SJCRH30 (cell line): ENCODE results near the gene NHERF2. TPM values are rescaled to one million over a fixed set of nuclear protein-coding genes. Genes with fewer than 3 reads are reported as not detected.

ENCODE experiments used
- DNase-seq, 2 experiments: peaks; one replicate each; pipeline ENCODE4 v3.0.0-alpha.2; 2015 to 2020
- H3K27ac ChIP-seq: fragments of 250-450 bp; sonication (Bioruptor Pico); 2 replicates; pipeline ENCODE4 v1.5.1; 2020; ENCODE audit warnings: mild to moderate bottlenecking, moderate library complexity
- H3K27me3 ChIP-seq: fragments of 250-450 bp; sonication (Bioruptor Pico); 2 replicates; pipeline ENCODE4 v1.5.1; 2020; ENCODE audit warnings: mild to moderate bottlenecking, moderate library complexity
- H3K36me3 ChIP-seq: fragments of 250-450 bp; sonication (Bioruptor Pico); 2 replicates; pipeline ENCODE4 v1.5.1; 2020; ENCODE audit warnings: mild to moderate bottlenecking, moderate library complexity
- H3K4me1 ChIP-seq: fragments of 250-450 bp; sonication (Bioruptor Pico); 2 replicates; pipeline ENCODE4 v1.5.1; 2020; ENCODE audit warnings: mild to moderate bottlenecking, moderate library complexity
- H3K4me3 ChIP-seq: fragments of 250-450 bp; sonication (Bioruptor Pico); 2 replicates; pipeline ENCODE4 v1.5.1; 2020; ENCODE audit warnings: mild to moderate bottlenecking, moderate library complexity
- H3K9me3 ChIP-seq: fragments of 250-450 bp; sonication (Bioruptor Pico); replicated peaks from 2 replicates; pipeline ENCODE4 v1.5.1; 2020; ENCODE audit warnings: mild to moderate bottlenecking, moderate library complexity
- total RNA-seq: library from RNA; depleted of rRNA; stranded (reverse); fragments of >200 nt; shearing (Covaris generic); gene quantifications from 2 replicates; pipeline ENCODE4 v1.2.3, GENCODE V29; 2014

The NHERF2 gene
- total RNA-seq, 1 experiment from 2014 or later = 8.0 TPM

DNA sequence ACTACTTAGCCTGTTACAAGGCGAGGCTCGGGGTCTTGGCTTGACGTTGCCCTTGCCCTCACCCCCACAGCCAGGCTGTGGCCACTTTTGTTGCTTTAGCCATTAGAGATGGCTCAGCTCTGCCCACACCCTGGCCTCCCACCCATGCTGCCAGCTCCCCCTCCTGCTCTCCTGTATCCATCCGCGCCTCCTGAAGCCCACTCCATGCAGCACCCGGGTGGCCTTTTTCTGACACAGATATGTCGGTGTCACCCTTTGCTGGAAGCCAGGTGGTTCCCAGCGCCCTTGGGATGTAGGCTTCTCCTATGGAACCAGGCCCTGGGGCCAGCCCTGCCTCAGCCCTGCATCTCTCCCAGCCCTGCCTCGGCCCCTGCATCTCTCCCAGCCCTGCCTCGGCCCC, 30.7 kb downstream of the NHERF2 start:
- Histone ChIP-seq H3K27ac (no peak overlapping the region), H3K9me3 (no peaks in the 10 kb centered on the region), H3K4me1 (no peaks in the 10 kb centered on the region), H3K27me3 (no peaks in the 10 kb centered on the region), H3K36me3 (no peaks in the 10 kb centered on the region; the same call in 1 of the 2 replicates), H3K4me3 (no peak overlapping the region)
- no peak for DNase-seq

DNA sequence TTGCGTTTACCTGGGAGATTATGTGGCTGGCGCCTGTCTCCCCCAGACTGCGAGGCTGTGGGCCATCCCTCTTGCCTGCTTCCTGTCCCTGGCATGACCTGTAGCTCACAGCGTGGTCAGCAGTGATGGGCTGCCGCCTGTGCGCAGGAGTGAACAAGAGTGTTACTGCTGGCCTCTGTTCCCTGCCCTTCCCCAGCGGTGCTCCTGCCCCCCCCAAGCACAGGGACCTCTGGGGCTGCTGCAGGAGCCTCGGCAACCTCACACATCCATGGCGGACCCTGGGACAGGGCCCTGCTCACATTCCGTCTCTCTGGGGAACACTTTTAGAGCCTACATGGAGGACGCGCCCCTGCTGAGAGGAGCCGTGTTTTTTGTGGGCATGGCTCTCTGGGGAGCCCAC, 31.7 kb downstream of the NHERF2 start:
- Histone ChIP-seq H3K36me3 (no peaks in the 10 kb centered on the region; the same call in 1 of the 2 replicates), H3K4me3 (no peak overlapping the region), H3K27ac (no peak overlapping the region), H3K27me3 (no peaks in the 10 kb centered on the region), H3K4me1 (no peaks in the 10 kb centered on the region), H3K9me3 (no peaks in the 10 kb centered on the region)
- DNase-seq = no peak

DNA sequence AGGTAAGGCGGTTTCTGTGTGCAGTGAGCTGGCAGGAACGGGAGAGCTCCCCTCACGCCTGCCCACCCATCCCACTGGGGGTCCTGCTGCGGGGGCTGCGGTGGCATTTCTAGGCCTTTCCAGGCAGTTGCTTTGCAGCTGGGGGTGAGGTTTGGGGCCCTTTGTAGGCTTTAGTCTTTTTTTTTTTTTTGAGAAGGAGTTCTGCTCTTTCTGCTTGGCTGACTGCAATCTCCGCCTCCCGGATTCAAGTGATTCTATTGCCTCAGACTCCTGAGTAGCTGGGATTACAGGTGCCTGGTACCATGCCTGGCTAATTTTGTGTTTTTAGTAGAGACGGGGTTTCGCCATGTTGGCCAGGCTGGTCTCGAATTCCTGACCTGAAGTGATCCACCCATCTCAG, 32.2 kb downstream of the NHERF2 start:
- Histone ChIP-seq H3K4me3 (no peak overlapping the region), H3K4me1 (no peaks in the 10 kb centered on the region), H3K27me3 (no peaks in the 10 kb centered on the region), H3K36me3 (no peaks in the 10 kb centered on the region; the same call in 1 of the 2 replicates), H3K9me3 (no peaks in the 10 kb centered on the region), H3K27ac (no peak overlapping the region)
- no peak for DNase-seq

DNA sequence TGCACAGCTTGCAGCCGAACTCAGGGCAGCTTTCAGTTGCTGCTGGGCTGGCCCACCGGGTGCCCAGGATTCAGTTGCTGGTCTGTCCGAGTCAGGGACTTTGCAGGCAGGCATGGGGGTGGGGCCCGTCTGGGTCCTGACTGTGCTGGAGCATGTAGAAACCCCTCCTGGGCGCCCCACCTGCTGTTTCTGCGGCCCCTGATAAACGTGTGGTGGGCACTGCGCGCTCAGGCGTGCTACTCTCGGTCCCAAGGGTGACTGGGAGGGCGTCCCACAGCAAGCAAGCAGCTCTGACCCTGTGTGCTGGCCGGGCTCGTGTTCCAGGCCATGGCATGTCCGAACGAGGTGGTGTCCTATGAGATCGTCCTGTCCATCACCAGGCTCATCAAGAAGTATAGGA, 33.6 kb downstream of the NHERF2 start:
- Histone ChIP-seq H3K4me3 (no peak overlapping the region), H3K4me1 (no peaks in the 10 kb centered on the region), H3K27ac (no peak overlapping the region), H3K36me3 (no peaks in the 10 kb centered on the region), H3K27me3 (no peaks in the 10 kb centered on the region), H3K9me3 (no peaks in the 10 kb centered on the region)
- no peak for DNase-seq

DNA sequence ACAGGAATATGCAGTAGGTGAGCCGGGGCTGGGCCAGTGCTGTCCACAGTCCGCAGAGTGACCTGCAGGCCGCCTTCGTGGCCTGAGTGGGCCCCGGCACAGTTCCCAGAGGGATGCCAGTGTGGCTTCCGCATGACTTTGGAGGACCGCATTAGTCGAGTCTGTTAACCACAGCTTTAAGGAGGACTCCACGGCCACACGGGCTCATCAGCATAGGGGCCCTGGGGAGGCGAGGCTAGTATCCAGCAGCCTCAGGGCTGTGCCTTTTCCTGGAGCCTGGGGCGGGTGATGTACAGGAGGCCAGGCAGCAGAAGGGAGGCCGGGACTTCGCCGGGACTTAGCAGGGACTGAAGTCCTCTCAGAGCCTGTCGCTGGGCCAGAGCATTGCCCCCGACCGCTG, 34.3 kb downstream of the NHERF2 start:
- DNase-seq = no peak
- Histone ChIP-seq H3K4me3 (no peak overlapping the region), H3K36me3 (peaks cover 5% of the 10 kb centered on the region; the same call in 1 of the 2 replicates), H3K27me3 (no peaks in the 10 kb centered on the region), H3K27ac (no peak overlapping the region), H3K4me1 (no peaks in the 10 kb centered on the region), H3K9me3 (no peaks in the 10 kb centered on the region)

DNA sequence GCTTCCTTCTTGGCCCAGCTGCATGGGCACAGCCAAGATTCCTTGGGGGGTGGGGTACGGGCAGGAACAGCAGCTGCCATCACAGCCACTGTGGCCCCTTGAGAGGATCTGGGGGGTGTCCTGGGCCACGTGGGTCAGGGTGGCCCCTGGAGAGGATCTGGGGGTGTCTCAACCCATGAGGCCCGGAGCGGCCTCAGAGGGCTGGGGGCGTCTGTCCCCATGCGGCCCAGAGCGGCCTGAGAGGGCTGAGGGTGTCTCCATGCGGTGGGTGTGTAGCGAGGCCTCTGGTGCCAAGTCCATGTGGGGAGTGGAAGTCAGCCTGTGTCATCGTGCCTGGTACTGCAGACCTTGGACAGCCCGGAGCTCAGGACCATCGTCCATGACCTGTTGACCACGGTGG, 34.8 kb downstream of the NHERF2 start:
- Histone ChIP-seq H3K9me3 (no peaks in the 10 kb centered on the region), H3K4me3 (no peak overlapping the region), H3K27me3 (no peaks in the 10 kb centered on the region), H3K4me1 (no peaks in the 10 kb centered on the region), H3K36me3 (peaks cover 8% of the 10 kb centered on the region; the same call in 1 of the 2 replicates), H3K27ac (no peak overlapping the region)
- DNase-seq = no peak

DNA sequence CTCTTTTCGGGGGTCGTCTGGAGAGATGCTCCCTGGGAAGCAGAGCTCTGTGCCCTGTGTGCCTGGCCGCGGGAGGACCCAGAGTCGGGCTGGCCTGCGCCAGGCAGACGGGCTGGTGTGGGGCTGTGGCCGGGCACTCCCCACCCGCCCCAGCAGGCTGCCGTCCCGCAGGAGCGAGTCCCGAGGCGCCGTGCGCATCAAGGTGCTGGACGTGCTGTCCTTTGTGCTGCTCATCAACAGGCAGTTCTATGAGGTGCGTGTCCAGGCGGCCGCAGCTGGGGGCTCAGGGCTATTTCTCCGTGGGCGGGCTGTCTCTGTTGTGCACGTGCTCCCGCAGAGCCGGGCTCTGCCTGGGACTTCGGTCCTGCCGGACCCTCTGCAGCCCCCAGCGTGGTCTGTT, 36.1 kb downstream of the NHERF2 start:
- peaks cover 14% of the 10 kb centered on the region for H3K36me3 ChIP-seq

DNA sequence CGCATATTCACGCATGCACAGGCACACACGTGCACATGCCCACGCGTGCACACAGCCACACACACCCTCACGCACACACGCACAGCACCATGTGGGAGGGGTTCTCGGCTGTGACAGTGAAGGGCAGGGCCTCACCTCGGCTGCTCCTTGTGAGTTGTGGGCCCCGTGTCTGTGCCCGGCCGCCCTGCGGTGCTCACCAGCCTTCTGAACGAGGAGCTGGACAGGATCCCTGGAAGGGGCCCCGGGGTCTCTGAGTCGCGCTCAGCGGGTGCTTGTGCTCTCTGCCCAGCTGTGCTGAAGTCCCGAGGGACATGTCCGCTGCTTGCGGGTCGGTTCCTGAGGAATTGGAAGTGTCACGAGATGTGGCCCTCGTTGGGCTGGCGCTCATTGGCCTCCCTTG, 37.2 kb downstream of the NHERF2 start:
- H3K27me3 ChIP-seq = no peaks in the 10 kb centered on the region
- peaks cover 14% of the 10 kb centered on the region for H3K36me3 ChIP-seq
- H3K4me1 ChIP-seq = no peaks in the 10 kb centered on the region
- H3K9me3 ChIP-seq = no peaks in the 10 kb centered on the region
- no peak for DNase-seq
- no peak overlapping the region for H3K27ac ChIP-seq
- no peak overlapping the region for H3K4me3 ChIP-seq

More for the DNA sequence above, 36.1 kb downstream of the NHERF2 start:
- Histone ChIP-seq H3K4me3 (no peak overlapping the region), H3K27ac (no peak overlapping the region), H3K27me3 (no peaks in the 10 kb centered on the region), H3K9me3 (no peaks in the 10 kb centered on the region), H3K4me1 (no peaks in the 10 kb centered on the region)
- no peak for DNase-seq

DNA sequence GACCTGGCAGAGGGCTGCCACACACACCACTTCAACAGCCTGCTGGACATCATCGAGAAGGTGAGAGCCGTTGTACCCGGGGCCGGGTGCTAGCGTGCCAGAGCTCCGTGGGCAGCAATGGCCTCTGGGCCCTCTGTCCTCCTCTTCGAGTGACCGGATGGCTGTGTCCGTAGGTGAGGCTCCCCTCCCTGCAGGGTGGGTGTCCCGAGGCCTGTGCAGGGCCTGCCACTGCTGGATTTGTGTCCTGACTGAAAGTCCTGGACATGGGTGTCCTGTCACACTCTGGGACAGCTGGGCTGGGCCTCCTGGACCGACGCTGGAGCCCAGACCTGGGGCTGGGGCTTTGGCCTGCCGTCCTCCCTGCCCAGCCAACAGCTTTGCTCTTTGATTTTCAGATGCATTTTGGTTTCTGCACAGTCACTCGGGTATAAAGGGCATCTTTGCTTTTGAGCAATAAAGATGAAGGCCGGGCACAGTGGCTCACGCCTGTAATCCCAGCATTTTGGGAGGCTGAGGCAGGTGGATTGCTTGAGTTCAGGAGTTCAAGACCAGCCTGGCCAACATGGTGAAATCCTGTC, 37.8 kb downstream of the NHERF2 start:
- no peaks in the 10 kb centered on the region for H3K4me1 ChIP-seq
- H3K4me3 ChIP-seq = no peak overlapping the region
- DNase-seq = no peak
- no peaks in the 10 kb centered on the region for H3K9me3 ChIP-seq
- no peaks in the 10 kb centered on the region for H3K27me3 ChIP-seq
- H3K36me3 ChIP-seq = peaks cover 14% of the 10 kb centered on the region
- H3K27ac ChIP-seq = no peak overlapping the region

DNA sequence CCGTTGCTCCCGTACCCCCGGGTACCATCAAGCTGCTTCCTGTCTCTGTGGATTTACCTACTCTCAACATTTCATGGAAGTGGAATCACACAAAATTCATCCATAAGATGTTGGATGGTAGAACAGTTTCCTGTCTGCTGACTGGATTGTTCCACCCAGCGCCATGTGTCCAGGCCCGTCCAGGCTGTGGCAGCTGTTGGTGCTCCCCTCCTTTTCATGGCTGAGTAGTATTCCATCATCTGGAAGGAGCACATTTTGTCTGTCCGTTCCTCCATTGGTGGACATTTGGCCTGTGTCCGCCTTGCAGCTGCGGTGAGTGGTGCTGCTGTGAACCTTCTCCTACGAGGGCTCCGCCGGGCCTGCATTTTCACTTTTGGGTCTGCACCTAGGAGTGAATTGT, 39.4 kb downstream of the NHERF2 start:
- H3K4me1 ChIP-seq = no peaks in the 10 kb centered on the region
- no peak overlapping the region for H3K4me3 ChIP-seq

DNA sequence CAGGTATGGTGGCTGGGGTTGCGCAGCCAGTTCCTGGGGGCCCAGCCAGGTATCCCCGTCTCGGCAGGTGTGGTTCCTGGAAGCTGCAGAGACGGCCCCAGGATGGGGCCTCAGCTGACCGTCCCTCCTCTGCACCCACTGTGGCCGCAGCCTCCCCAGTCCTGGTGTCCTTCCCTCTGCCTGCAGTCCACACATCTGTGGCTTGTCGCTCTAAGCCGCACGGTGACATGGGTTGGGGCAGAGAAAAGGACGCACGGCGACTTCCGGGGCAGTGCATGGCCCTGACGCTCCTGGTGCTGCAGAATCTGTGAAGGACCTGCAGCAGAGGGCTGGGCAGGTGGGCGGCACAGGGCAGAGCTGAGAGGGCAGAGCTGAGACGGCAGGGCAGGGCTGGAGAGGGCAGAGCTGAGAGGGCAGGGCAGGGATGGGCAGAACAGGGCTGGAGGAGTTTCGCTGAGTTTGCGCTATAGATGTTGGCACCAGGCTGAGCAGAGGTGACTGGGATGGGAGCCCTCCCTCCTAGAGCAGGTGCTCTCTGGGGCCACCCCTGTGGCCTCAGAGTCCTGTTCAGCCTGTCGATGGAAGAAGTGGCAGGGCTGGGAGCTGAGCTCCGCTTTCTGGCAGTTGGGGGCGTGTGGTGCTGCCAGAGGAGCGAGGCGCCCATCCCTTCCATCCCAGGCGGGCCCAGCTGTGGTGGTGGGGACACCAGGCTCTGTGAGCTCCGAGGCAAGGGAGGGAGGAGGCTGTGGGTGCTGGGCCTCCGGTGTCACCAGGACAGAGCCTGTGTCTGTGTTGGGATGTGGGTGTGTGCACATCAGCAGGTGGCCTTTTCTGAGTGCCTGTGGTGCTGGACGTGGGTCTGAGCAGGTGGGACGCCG, 44.1 kb downstream of the NHERF2 start:
- H3K27ac ChIP-seq = no peak overlapping the region
- no peaks in the 10 kb centered on the region for H3K9me3 ChIP-seq
- no peaks in the 10 kb centered on the region for H3K4me1 ChIP-seq
- no peaks in the 10 kb centered on the region for H3K27me3 ChIP-seq
- H3K36me3 ChIP-seq = peaks cover 12% of the 10 kb centered on the region
- H3K4me3 ChIP-seq = no peak overlapping the region
- no peak for DNase-seq

More for the DNA sequence above, 39.4 kb downstream of the NHERF2 start:
- Histone ChIP-seq H3K27ac (no peak overlapping the region), H3K36me3 (peaks cover 14% of the 10 kb centered on the region), H3K27me3 (no peaks in the 10 kb centered on the region), H3K9me3 (no peaks in the 10 kb centered on the region)
- no peak for DNase-seq

DNA sequence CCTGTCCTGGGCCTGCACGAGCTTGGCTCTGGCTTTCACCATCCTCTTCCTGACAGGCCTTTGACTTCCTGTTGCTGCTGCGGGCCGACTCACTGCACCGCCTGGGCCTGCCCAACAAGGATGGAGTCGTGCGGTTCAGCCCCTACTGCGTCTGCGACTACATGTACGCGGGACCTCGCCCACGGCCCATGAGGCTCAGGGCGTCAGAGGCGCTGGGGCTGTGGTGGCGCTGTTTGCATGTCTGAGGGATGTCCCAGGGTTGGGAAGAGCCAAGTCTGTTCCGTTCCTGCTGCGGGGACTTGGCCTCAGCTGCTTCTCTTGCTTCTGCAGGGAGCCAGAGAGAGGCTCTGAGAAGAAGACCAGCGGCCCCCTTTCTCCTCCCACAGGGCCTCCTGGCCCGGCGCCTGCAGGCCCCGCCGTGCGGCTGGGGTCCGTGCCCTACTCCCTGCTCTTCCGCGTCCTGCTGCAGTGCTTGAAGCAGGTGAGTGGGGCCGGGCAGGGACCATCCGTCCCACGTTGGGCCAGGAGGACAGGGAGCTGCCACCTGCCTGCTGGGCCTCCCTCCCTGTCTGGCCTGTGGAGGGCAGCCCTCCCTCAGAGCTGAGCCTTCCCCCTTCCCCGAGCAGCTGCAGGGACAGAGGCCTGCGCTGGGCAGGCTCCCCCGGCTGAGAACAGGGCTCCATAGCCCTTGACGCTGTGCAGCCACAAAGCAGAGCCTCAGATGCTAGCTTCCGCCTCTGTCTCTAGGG, 44.9 kb downstream of the NHERF2 start:
- Histone ChIP-seq H3K4me1 (no peaks in the 10 kb centered on the region), H3K9me3 (no peaks in the 10 kb centered on the region), H3K27ac (no peak overlapping the region), H3K27me3 (no peaks in the 10 kb centered on the region), H3K4me3 (no peak overlapping the region), H3K36me3 (peaks cover 6% of the 10 kb centered on the region; the same call in 1 of the 2 replicates)
- DNase-seq = no peak

DNA sequence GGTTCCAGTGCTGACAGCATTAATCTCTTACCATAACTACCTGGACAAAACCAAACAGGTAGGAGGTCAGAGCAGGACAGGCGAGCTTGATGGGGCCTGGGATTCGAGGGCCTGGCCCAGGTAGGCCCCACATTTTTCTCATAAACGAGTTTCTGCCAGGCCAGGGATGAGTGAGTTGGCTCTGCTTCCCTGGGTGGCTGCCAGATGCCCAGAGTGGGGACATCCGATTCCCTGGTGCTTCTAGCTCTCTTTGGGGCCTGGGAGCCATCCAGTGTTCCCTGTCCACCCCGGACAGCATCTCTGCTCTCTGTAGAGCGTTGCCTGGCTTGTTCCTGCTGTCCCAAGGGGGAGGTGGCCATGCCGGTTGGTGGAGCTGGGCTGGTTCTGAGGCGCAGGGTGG, 46.2 kb downstream of the NHERF2 start:
- Histone ChIP-seq H3K27ac (no peak overlapping the region), H3K4me1 (no peaks in the 10 kb centered on the region), H3K27me3 (no peaks in the 10 kb centered on the region), H3K36me3 (no peaks in the 10 kb centered on the region), H3K4me3 (no peak overlapping the region), H3K9me3 (no peaks in the 10 kb centered on the region)
- no peak for DNase-seq

DNA sequence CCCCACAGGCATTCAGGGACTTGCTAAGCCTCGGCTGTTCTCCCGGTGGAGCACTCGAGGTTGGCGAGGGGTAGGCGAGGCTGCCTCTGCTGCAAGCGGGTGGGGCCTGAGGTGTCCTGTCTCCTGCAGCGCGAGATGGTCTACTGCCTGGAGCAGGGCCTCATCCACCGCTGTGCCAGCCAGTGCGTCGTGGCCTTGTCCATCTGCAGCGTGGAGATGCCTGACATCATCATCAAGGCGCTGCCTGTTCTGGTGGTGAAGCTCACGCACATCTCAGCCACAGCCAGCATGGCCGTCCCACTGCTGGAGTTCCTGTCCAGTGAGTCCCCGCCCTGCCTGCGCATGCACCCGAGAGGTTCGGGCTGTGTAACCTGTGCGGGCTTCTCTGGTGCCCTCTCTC, 47.4 kb downstream of the NHERF2 start:
- no peaks in the 10 kb centered on the region for H3K27me3 ChIP-seq
- no peaks in the 10 kb centered on the region for H3K36me3 ChIP-seq
- H3K4me1 ChIP-seq = no peaks in the 10 kb centered on the region
- DNase-seq = no peak
- no peak overlapping the region for H3K27ac ChIP-seq
- no peaks in the 10 kb centered on the region for H3K9me3 ChIP-seq
- no peak overlapping the region for H3K4me3 ChIP-seq

DNA sequence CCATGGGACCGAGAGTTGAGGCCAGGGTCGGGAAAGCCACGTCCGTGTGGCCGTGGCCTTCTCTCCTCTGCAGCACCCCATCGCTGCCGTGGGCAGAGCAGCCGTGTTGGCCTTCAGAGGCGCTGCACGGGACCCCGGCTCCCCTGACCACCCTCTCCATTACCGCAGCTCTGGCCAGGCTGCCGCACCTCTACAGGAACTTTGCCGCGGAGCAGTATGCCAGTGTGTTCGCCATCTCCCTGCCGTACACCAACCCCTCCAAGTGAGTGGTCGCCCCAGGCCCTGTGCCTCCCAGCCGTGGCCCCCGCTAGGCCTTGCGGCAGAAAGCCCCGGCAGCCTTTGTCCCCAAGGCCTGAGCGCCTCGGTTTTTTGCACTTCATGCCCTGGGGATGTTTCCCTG, 48.9 kb downstream of the NHERF2 start:
- no peaks in the 10 kb centered on the region for H3K36me3 ChIP-seq
- H3K9me3 ChIP-seq = no peaks in the 10 kb centered on the region
- DNase-seq = no peak
- no peaks in the 10 kb centered on the region for H3K27me3 ChIP-seq
- no peak overlapping the region for H3K4me3 ChIP-seq
- H3K4me1 ChIP-seq = no peaks in the 10 kb centered on the region
- no peak overlapping the region for H3K27ac ChIP-seq
